Measurements from ENCODE around the gene COPS8.

The COPS8 gene

DNA sequence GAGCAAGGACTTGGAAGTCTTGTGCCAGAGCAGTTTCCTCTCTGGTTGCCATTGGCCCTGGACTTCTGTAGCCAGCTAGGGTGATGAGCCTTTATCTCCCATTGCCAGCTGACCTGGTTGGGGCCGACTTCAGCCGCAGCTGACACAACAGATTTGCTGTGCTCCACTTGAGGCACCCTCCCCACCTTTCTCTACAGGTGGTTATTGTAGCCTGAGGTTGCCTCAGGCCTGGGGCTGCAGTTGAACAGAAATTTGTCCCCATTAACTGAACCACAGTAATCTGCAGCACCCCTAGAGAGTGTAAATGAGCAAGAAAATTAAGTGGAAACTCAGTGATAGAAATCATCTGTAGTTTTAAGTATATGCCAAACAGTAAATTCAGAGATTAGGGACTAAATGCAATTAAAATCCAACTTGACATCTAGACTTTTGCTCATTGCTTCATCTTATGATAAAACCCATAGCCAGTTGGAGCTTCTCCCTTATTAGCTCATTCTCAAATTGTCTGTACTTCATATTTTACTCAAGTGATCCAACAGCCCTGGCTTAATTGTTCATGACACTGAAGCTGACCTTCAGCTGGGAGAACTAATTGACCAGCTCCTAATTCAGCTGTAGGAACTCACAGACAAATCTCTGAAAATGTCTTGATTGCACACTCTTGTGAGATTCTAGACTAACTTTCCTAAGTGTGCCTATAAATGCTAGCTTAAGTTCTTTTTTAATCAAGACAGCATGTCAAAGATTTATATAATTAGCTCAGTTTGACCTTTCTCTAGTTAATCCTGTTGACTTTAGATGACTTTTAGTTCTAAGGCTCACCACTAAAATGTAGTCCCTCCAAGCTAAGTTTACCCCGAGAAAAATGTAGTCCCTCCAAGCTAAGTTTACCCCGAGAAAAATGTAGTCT is 48.9 kb downstream of the COPS8 start:
- DNase-seq: no peak

DNA sequence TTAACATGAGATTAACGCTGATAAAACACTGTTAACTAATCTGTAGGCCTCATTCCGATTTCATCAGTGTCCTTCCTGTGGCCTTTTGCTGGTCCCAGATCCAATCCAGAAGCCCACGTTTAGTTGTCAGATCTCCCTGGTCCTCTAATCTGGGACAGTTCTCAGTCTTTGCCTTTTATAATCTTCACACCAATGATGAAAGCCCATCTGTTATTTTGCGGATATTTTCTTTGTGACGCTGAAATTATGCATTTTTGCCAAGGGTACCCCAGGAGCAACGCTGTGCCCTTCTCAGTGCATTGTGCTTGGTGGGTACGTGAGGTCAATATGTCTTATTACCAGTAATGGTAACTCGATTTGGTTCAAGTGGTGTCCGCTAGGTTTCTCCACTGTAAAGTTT is 51.1 kb downstream of the COPS8 start:
- no peak for DNase-seq

DNA sequence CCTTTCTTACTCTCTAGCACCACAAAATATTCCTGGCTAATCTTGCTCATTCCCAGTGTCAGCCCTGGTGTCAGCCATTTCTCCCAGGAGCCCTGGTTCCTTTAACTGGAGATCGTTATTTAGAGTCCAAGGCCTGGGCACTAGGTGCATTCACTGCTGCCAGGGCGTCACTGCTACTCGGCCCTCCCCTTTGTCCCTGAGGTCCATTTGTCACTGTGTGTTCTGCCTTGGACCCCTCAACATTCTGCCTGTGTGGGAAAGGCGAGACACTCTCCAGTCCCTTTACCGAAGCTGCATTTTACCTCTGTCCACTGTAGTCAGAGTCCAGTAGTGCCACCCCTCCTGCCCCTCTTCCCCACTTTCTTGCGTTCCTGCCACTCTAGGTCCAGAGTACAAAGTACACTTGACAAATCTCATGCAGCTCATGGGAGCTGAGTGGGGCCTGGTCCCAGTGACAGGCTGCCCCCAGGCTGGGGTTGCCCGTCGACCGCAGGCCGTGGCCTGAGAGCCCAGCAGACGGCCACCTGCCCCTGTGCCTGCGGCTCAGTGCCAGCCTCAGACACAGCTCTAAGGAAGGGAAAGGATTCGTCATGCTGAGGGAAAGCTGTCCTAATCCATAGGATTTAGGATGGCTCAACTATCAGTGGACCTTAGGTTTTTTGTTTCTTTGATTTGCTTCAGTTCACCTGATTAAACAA is 52.1 kb downstream of the COPS8 start:
- no peak for DNase-seq

DNA sequence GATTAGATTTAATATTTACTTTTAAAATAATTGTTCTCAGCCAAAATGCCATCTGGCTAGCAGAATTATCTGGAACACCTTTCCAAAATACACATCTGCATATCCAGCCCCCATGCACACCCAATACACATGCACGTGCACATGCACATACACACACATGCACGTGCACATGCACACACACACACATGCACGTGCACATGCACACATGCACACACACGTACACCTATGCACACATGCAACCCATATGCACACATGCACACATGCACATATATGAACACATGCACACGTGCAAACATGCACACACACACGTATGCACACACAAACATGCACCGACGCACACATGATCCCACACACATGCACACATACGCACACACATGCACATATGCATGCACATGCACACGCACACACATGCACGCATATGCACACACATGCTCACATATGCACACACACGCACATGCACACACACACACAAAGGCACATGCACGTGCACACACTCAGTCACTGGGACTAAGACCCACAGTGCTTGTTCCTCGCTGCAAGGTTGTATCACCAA is 53.5 kb downstream of the COPS8 start:
- no peak for DNase-seq

DNA sequence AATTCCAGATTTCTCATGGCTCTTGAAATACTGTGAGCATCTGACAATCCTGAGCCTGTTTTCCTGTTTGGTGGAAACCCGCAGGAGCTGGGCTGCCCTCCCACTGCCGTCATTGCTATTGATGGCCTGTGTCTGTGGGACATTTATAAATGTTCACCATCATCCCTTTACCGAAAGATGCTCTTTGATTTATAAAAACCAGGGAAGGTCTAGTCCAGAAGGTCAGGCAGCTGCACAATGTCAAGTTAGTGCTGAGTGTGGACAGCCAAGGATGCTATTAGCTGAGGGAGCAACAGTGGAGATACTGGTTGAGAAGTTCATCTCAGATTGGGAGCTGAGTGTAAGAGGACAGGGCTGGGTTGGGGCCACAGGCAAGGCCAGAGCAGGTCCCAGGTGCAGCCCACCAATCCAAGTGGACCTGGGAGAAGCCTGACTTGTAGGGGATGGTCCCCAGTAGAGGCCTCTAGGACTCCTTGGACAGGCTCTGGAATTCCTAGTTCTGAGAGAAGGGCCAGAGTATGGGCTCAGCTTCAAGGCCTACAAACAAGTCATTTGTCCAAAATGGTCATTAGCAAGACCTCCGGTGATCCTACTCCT is 55.1 kb downstream of the COPS8 start:
- DNase-seq: no peak

DNA sequence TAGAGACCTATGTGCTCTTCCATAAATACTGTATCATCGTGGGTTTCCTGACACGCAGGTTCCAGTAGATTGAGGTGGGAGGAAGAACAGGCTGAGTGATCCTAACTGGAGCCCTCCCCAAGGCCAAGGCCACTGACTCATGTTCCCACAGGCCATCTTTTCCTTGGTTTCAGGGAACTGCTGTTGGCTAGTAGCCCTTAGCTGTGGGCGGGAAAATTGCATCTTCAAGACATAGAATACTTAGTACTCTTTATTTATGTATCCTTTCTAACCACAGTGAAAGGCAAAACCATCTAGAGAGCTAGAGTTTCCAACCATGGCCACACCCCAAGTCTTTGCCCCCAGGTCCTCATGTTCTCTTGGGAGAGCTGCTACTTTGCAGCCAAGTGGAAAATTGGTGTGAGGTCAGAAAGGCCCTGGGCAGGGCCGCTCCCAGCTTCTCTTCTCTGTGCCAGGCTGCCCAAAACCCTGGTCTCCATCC is 55.9 kb downstream of the COPS8 start:
- DNase-seq: no peak

DNA sequence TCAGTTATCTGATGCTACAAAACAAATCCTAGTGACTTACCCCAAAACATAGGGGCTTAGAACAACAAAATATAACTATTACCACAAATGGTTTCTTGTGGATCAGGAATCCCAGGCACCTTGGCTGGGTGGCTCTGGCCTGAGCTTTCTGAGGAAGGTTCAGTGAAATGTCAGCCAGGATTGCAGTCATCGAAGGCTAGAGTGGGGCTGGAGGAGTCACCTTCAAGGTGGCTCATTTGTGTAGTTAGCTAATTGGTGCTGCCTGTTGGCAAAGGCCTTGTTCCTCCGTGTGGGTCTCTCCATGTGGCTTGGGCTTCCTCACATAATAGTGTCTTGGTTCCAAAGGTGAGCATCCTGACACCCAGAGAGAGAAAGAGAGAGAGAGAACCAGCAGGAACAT is 57.4 kb downstream of the COPS8 start:
- DNase-seq: no peak

DNA sequence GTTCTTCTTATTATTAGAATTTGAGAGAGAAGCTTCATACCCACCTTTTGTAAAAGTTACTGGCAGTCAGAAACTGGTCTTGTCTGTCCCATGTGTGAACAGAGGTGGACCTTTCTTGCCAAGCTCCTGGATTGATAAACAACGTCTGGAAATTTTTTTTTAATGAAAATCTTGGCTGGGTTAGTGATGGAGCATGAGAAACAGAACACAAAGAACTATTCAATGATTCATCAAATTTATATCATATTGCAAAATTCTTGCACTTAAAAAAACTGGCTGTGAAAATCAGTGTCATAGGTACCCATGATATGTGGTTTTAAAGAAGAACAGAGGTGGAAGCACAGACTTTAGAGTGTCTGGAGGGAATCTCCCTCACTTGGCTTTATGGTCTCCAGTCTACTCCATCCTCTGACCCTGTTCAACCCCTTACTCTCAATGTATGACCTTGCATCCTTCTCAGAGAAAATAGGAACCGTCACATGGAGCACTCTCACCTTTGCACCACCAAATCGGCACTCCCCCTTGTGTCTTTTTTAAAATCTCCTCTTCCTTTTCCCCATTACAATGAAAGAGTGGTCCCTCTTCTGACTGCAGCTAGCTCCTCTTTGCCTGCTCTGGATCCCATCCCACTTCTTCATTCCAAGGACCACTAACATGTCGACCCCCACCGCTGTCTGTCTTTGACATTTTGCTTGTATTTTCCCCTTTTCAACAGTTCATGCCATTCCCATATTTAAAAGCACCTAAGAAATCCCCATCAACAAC is 58.2 kb downstream of the COPS8 start:
- DNase-seq: no peak

DNA sequence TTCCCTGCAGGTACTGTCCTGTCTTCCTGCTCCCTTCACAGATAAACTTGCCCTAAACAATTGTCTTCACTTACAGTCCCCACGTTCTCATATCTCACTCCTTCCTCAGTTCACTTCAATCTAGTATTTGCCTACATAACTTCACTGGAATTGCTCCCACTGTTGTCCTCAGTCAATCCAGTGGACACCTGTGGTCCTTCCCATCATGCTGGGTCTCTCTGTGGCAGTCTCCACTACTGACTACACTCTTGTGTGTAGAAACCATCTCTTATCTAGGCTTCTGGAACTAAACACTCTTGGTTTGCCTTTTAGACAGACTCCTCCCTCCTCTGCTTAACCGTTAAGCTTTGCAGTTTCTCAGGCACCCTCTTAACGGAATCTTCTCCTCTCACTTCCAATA is 58.8 kb downstream of the COPS8 start:
- no peak for DNase-seq

DNA sequence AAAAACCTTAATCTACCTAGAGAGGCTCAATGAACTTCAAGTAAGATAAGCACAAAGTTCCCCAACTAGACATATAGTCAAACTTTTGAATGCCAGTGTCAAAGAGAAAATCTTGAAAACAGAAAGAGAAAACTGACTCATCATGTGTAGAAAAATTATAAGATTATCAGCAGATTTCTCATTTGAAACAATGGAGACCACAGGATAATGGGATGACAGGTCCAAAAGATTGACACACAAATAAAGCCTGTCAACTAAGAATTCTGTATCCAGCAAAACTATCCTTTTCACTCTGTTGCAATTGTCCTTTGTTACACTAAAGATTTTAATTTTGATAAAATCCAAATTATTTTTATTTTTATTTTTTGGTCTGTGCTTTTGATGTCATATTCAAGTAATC is 61.6 kb downstream of the COPS8 start:
- no peak for DNase-seq

DNA sequence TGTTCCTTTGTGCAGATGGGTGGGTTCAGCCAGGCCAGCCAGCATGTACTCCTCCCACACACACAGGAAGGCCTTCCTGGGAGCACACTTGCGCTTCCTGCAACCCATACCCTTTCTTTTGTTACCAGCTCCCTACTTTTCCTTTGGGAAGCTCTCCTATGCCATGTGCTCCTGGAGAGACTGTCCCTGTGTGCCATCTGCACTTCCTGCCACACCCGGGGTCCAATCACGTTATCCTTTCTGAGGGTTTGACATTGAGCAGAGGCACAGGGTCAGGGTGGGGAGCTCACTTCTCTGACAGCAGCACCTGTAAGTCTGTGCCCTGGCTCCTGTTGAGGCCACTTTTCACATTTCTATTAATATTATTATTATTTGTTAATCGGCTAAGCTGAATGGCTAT is 62.9 kb downstream of the COPS8 start:
- DNase-seq: no peak

DNA sequence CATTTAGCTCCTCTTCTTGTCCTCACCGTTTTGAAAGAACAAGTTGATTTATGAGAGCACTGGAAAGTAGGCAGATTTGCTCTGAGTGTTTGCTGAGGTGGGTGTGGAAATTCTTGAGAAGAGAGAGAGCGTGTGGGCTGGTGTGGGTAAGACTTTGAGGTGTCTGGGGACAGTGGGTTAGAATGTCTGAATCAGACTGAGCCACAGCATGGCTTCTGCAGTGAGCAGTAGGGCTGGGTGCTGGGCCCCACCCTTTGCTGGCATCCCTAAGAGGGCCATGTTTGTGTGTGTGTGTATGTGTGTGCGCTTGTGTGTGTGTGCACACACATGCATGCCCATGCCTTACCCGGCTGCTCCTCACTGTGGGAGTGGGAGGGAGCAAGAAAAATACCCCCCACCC is 63.7 kb downstream of the COPS8 start:
- no peak for DNase-seq

All from activated CD4-positive, alpha-beta T cell treated with anti-CD3 and anti-CD28 coated beads, Interleukin-2, amount 50 U/mL, for 1 hour (primary cell).